Kidney glomerular epithelial cell (primary cell): Measurements from ENCODE around the gene SDC1.

Experiments
- DNase-seq: peaks from one replicate; lab custom pipeline; 2025; lab: John Stamatoyannopoulos, UW

SDC1 gene

GRCh38 chr2:20229322-20230113, 4.6 kb upstream of the SDC1 start:
- DNase-seq, result no peak

- no peak for DNase-seq
Observed at GRCh38 chr2:20227894-20228505, 3.1 kb upstream of the SDC1 start.

DNA sequence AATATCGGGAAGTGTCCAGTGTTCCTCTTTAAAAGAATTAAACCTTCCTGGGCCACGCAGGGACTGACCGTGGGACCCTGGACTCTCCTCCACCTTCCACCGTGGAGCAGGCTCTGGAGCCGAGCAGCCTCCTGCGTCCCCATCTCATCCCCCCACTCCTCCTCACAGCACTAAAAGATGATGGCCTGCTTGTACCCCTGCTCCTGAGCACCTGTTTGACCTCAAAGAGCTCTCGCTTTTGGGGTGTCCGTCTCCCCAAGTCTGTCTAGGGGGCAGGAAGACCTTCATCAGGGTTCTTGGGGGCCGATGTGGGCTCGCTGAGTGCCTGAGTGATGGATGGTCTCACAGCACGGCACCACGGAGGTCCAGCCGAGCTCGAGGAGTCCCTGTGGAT, 1.2 kb upstream of the SDC1 start:
- DNase-seq, result no peak

GRCh38 chr2:20225294-20226151, 593 bp upstream of the SDC1 start:
- DNase-seq, result peak; percentile 37

GRCh38 chr2:20224164-20224715, 690 bp downstream of the SDC1 start:
- DNase-seq, result no peak

DNA sequence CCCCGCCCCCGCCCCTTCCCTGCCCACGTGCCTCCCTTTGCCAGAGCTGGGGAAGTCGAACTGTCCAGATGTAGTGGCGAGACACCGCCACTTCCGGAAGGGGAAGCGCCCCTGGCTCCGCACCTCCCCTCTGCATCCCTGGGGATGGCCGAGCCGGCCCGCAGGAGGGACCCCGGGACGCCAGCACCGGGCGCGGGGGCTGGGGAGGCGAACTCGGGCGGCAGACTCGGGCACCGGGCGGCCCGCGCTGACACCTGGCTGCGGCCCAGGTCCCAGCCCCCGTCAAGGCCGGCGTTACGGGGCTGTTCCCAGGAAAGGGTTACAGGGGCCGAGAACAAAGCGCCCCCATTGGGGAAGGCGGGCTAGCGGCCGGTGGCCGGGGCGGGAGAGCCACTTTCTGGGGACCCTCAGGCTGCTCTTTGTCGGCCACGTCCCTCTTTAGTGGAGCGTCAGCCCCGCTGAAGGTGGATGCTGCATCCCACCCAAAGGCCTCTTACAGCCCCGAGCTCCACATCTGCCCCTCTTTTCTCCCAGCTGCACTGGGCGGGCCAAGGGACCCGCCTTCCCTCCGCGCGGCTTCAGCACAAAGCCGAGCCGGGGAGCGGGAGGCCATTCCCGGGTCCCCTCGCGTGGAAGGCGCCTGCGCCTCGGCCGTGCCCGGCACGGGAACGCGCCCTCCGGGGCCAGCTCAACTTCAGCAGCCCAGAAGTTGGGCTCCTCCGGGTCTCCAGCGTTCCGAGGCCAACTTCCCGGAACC, 1.3 kb downstream of the SDC1 start:
- no peak for DNase-seq

GRCh38 chr2:20222769-20223406, 2.0 kb downstream of the SDC1 start:
- peak; percentile 19 for DNase-seq

DNA sequence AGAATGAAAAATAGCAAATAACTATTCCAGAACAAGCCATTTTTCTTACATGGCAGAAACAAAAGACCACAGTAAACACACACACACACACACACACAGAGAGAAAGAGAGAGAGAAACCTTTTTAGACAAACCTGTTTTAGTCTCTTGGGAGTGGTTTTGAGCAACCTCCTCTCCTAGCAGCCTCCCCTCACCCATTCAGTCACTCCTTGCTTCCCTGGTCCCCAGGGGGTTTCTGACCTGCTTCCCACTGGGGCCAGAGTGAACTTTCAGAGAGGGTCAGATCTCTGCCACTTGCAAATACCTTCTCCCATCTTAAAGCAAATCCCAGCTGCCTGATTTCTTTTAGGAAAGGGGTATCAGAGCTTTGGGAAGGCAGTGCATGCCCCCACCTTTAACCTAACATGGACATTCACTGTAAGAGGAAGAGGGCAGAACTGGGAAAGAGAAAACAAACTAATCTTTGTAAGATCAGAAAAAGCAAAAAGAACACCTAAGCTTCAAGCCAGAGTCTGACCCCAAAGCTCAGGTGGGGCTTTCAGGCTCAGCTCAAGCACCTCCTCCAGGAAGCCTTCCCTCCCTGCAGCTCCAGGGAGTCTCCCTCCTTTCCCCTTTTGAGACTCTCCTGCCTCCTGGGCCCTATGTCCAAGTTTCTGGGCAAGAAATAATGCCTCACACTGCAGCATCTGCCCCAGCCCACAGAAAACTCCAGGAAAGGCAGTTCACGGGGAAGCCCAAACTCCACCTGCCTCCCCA, 2.7 kb downstream of the SDC1 start:
- no peak for DNase-seq

GRCh38 chr2:20221555-20221973, 3.4 kb downstream of the SDC1 start:
- DNase-seq, result no peak

- DNase-seq, result no peak
Observed at GRCh38 chr2:20220806-20221554, 4.0 kb downstream of the SDC1 start.

DNA sequence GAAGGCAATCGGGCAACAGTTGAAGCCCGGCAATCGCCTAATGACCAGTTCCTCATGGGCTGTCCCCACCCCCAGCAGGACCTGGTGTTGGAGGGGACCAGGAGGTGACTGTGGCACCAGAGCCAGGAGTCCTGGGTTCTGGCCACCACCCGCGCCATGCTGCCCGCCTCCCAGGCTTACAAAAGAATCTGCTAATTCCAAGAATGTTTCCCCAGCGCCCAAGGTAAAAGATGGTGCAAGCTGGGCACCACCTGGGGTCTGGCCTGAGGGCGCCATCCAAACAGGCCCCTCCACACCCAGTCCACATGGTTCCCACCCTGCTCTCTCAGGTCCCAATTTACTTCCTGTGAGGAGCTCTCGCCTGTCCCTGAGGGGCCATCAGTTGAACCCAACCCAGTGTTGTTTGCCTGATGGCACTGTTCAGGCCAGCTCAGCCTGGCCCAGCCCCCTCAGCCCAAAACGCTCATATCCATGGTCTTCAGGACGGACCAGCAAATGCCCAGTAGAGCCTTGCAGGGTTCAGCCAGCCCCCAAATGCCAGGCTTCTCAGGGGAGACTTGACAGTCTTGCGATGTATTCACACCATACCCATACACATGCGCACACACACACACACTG, 5.1 kb downstream of the SDC1 start:
- no peak for DNase-seq

- no peak for DNase-seq
Observed at GRCh38 chr2:20218331-20219320, 6.3 kb downstream of the SDC1 start.

GRCh38 chr2:20217041-20217970, 7.6 kb downstream of the SDC1 start:
- no peak for DNase-seq

DNA sequence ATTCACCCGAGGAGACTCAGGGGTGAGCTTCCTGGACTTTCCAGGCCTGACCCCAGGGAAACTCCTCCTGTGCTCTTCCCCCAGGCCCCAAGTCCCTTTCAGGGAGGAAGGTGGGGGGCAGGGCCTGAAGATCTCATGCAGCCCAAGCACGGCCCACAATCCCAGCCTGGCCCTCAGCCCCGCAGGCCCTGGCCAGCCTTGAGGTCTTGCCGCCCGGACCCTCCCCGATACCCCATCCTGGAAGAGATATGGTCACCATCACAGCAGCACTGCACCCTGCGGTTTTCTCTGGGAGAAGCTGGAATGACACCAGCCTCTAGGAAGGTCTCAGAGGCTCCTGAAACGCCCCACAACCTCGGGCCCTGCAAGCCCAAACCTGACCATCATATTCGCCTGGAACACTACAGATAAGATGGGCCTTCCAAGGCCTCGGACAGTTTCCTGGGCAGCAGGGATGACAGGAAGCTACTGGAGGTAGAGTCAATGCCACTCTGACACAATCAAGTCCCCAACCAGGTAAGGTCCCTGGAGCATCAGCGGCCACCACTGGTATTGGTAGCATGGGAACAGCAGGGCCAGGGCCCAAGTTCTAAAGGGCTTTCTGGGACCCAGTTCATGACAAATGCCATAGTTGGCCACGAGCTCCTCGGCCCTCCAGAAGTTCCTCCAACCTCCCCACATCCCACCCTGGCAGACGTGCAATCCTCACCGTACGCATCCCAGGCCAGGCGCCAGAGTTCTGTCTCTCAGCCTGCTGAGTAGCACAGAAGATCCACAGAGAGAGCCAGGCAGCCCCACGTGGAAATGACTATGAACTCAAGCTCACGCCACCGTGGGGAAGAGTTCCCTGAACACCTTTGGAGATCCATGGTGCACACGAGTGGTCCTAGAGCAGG, 8.6 kb downstream of the SDC1 start:
- DNase-seq, result no peak

GRCh38 chr2:20215183-20216040, 9.5 kb downstream of the SDC1 start:
- no peak for DNase-seq
